Measurements from ENCODE around the gene GP2. TPM values are rescaled to one million over a fixed set of nuclear protein-coding genes. Genes with fewer than 3 reads are reported as not detected.

Gene GP2
- total RNA-seq, 1 experiment from 2014 or later = not detected

GRCh38 chr16:20317117-20317516, 10.2 kb downstream of the GP2 start:
- ChIA-PET CTCF (no interaction called here), POLR2A (no interaction called here)
- intact Hi-C loops (cut with micrococcal nuclease; ENCODE audit: unreplicated experiment) = no loop called here
- Histone ChIP-seq H3K36me3 (ENCODE audit: control insufficient read depth, insufficient read depth, low read length) (no peaks in the 10 kb centered on the region), H3K4me3 (ENCODE audit: low read depth, low read length) (no peak overlapping the region), H3K4me1 (no peaks in the 10 kb centered on the region), H3K27me3 (replicated peaks; ENCODE audit: control insufficient read depth, insufficient read depth, low read length) (no peaks in the 10 kb centered on the region), H3K9me3 (no peaks in the 10 kb centered on the region)
- DNase-seq = no peak
- no peaks in the 10 kb centered on the region for H3K9me3 Mint-ChIP-seq (ENCODE audit: unreplicated experiment)
- no peaks in the 10 kb centered on the region for H3K36me3 Mint-ChIP-seq (ENCODE audit: insufficient read depth, unreplicated experiment)
- no peak overlapping the region for H3K27ac Mint-ChIP-seq (ENCODE audit: unreplicated experiment)
- H3K27me3 Mint-ChIP-seq (ENCODE audit: insufficient read depth, unreplicated experiment) = peaks cover 10% of the 10 kb centered on the region
- H3K4me3 Mint-ChIP-seq (ENCODE audit: unreplicated experiment) = no peak overlapping the region
- no TSS peak for BruUV-seq (replicated peaks)
- no peaks in the 10 kb centered on the region for H3K4me1 Mint-ChIP-seq (ENCODE audit: low read depth, unreplicated experiment)
- TF ChIP-seq, protein P1, sequence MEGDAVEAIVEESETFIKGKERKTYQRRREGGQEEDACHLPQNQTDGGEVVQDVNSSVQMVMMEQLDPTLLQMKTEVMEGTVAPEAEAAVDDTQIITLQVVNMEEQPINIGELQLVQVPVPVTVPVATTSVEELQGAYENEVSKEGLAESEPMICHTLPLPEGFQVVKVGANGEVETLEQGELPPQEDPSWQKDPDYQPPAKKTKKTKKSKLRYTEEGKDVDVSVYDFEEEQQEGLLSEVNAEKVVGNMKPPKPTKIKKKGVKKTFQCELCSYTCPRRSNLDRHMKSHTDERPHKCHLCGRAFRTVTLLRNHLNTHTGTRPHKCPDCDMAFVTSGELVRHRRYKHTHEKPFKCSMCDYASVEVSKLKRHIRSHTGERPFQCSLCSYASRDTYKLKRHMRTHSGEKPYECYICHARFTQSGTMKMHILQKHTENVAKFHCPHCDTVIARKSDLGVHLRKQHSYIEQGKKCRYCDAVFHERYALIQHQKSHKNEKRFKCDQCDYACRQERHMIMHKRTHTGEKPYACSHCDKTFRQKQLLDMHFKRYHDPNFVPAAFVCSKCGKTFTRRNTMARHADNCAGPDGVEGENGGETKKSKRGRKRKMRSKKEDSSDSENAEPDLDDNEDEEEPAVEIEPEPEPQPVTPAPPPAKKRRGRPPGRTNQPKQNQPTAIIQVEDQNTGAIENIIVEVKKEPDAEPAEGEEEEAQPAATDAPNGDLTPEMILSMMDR (IDR thresholded peaks at IDR 0.05; ENCODE audit: insufficient read depth in 1 of 2, low read depth in 1 of 2, low read length in 1 of 2, severe bottlenecking in 1 of 2, unreplicated experiment in 1 of 2) = no peak

GRCh38 chr16:20316715-20317114, 10.6 kb downstream of the GP2 start:
- Mint-ChIP-seq H3K4me1 (ENCODE audit: low read depth, unreplicated experiment) (no peaks in the 10 kb centered on the region), H3K27ac (ENCODE audit: unreplicated experiment) (no peak overlapping the region), H3K27me3 (ENCODE audit: insufficient read depth, unreplicated experiment) (peaks cover 10% of the 10 kb centered on the region), H3K9me3 (ENCODE audit: unreplicated experiment) (no peaks in the 10 kb centered on the region), H3K36me3 (ENCODE audit: insufficient read depth, unreplicated experiment) (no peaks in the 10 kb centered on the region), H3K4me3 (ENCODE audit: unreplicated experiment) (no peak overlapping the region)
- Histone ChIP-seq H3K27me3 (replicated peaks; ENCODE audit: control insufficient read depth, insufficient read depth, low read length) (no peaks in the 10 kb centered on the region), H3K36me3 (ENCODE audit: control insufficient read depth, insufficient read depth, low read length) (no peaks in the 10 kb centered on the region), H3K9me3 (no peaks in the 10 kb centered on the region), H3K4me1 (no peaks in the 10 kb centered on the region), H3K4me3 (ENCODE audit: low read depth, low read length) (no peak overlapping the region)
- DNase-seq = no peak
- ChIA-PET CTCF (no interaction called here), POLR2A (no interaction called here)
- no TSS peak for BruUV-seq (replicated peaks)
- TF ChIP-seq, protein P1 (IDR thresholded peaks at IDR 0.05; ENCODE audit: insufficient read depth in 1 of 2, low read depth in 1 of 2, low read length in 1 of 2, severe bottlenecking in 1 of 2, unreplicated experiment in 1 of 2) = no peak
- intact Hi-C loops (cut with micrococcal nuclease; ENCODE audit: unreplicated experiment) = no loop called here

- Mint-ChIP-seq H3K27me3 (ENCODE audit: insufficient read depth, unreplicated experiment) (peaks cover 10% of the 10 kb centered on the region), H3K9me3 (ENCODE audit: unreplicated experiment) (no peaks in the 10 kb centered on the region), H3K36me3 (ENCODE audit: insufficient read depth, unreplicated experiment) (no peaks in the 10 kb centered on the region), H3K4me3 (ENCODE audit: unreplicated experiment) (no peak overlapping the region), H3K4me1 (ENCODE audit: low read depth, unreplicated experiment) (no peaks in the 10 kb centered on the region), H3K27ac (ENCODE audit: unreplicated experiment) (no peak overlapping the region)
- ChIA-PET CTCF (no interaction called here), POLR2A (no interaction called here)
- H3K4me1 ChIP-seq = no peaks in the 10 kb centered on the region
- BruUV-seq (replicated peaks) = no TSS peak
- H3K4me3 ChIP-seq (ENCODE audit: low read depth, low read length) = no peak overlapping the region
- H3K36me3 ChIP-seq (ENCODE audit: control insufficient read depth, insufficient read depth, low read length) = no peaks in the 10 kb centered on the region
- H3K9me3 ChIP-seq = no peaks in the 10 kb centered on the region
- TF ChIP-seq, protein P1 (IDR thresholded peaks at IDR 0.05; ENCODE audit: insufficient read depth in 1 of 2, low read depth in 1 of 2, low read length in 1 of 2, severe bottlenecking in 1 of 2, unreplicated experiment in 1 of 2) = no peak
- no peak for DNase-seq
- no peaks in the 10 kb centered on the region for H3K27me3 ChIP-seq (replicated peaks; ENCODE audit: control insufficient read depth, insufficient read depth, low read length)
- intact Hi-C loops (cut with micrococcal nuclease; ENCODE audit: unreplicated experiment) = no loop called here
Observed at GRCh38 chr16:20315764-20316163, 11.5 kb downstream of the GP2 start.
